Spinal cord (tissue), 10 donors: Measurements from ENCODE around the gene OR6J1. TPM values are rescaled to one million over a fixed set of nuclear protein-coding genes. Genes with fewer than 3 reads are reported as not detected.

Experiments
- DNase-seq, 6 donors: peaks; one replicate each; pipeline versions ENCODE4 v3.0.0 to v3.0.0-alpha.2; 2013 to 2015; ENCODE audit warnings: low spot score in 6 of 6, low read depth in 4 of 6
- H3K27ac ChIP-seq: one replicate; pipeline ENCODE4 v1.5.1; 2013; ENCODE audit warnings: low read depth, low read length, control low read depth
- H3K27me3 ChIP-seq: one replicate; pipeline ENCODE4 v1.6.1; 2013; ENCODE audit warnings: low read length; ENCODE audit not compliant: control insufficient read depth, insufficient read depth
- H3K36me3 ChIP-seq: one replicate; pipeline ENCODE4 v1.6.1; 2013; ENCODE audit warnings: low read length; ENCODE audit not compliant: control insufficient read depth, insufficient read depth
- H3K4me1 ChIP-seq: one replicate; pipeline ENCODE4 v1.6.1; 2013; ENCODE audit warnings: low read length; ENCODE audit not compliant: control insufficient read depth, insufficient read depth
- H3K4me3 ChIP-seq: one replicate; pipeline ENCODE4 v1.5.1; 2013; ENCODE audit warnings: low read depth, low read length, control low read depth
- H3K9me3 ChIP-seq: one replicate; pipeline ENCODE4 v1.6.1; 2013; ENCODE audit warnings: low read length; ENCODE audit not compliant: control insufficient read depth, insufficient read depth
- WGBS: methylation state at CpG from one replicate; pipeline ENCODE4 v1.1.5; 2013; ENCODE audit warnings: missing lambda C conversion rate; ENCODE audit not compliant: insufficient coverage; 5-methylcytosine and 5-hydroxymethylcytosine counted together
- polyA plus RNA-seq, 2 donors: library from polyadenylated mRNA; unstranded; fragments of 120-200 nt; gene quantifications; one replicate each; pipeline ENCODE4 v1.2.1, GENCODE V29; 2013; ENCODE audit not compliant: insufficient read length in 2 of 2
- total RNA-seq, 2 donors: library from RNA; depleted of rRNA in 1 of 2; stranded (reverse); fragments of 120-200 nt in 1 of 2; fragments of >200 nt in 1 of 2; gene quantifications; one replicate each; pipeline versions ENCODE4 v1.2.3 to v1.2.4, GENCODE V29; 2013 to 2014
- donor health status: healthy.

Gene OR6J1
- total and polyA plus RNA-seq, 4 donors = 0.06 to 0.47 (median 0.43) TPM; not detected in 1

DNA sequence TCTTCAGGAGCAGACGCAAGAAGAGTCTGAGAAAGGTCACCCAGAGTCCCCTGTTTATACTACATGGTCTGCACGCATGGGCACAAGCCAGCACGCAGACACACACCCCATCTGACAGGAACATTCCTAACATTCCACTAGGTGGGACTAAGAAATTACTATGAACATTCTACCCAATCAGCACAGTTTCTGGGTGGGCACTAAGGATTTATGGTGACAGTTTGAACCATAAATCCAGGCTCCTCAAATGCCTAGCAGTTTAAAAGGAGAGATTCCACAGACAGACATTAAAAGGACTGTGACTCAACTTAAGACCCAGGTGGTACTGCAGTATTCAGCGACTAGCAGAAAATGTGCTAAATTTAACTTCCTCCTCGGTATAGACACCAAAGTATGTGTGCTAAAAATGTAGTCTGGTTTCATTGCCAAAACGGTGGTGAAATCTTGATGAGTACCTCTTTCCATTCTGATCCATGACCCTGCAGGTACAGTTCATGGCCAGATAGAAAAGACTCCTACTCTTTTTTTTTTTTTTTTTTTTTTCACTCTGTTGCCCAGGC lies 29.8 kb downstream of the OR6J1 start:
- H3K27me3 ChIP-seq = no peaks in the 10 kb centered on the region
- H3K27ac ChIP-seq = peak overlapping the region; percentile 47
- WGBS = 32% methylated on average over 4 of the region's 6 CpGs
- no peaks in the 10 kb centered on the region for H3K9me3 ChIP-seq
- no peaks in the 10 kb centered on the region for H3K4me1 ChIP-seq
- peaks cover 28% of the 10 kb centered on the region for H3K36me3 ChIP-seq
- H3K4me3 ChIP-seq = no peak overlapping the region
- DNase-seq = peak in 3 of 6 donors; percentile 5 to 41 (median 12)

GRCh38 chr14:22613736-22614239 lies 30.4 kb downstream of the OR6J1 start:
- H3K27ac ChIP-seq = peak overlapping the region; percentile 47
- 0% methylated on average over 1 of the region's 3 CpGs for WGBS
- peaks cover 28% of the 10 kb centered on the region for H3K36me3 ChIP-seq
- H3K27me3 ChIP-seq = no peaks in the 10 kb centered on the region
- DNase-seq = no peak
- H3K9me3 ChIP-seq = no peaks in the 10 kb centered on the region
- H3K4me1 ChIP-seq = no peaks in the 10 kb centered on the region
- H3K4me3 ChIP-seq = no peak overlapping the region

DNA sequence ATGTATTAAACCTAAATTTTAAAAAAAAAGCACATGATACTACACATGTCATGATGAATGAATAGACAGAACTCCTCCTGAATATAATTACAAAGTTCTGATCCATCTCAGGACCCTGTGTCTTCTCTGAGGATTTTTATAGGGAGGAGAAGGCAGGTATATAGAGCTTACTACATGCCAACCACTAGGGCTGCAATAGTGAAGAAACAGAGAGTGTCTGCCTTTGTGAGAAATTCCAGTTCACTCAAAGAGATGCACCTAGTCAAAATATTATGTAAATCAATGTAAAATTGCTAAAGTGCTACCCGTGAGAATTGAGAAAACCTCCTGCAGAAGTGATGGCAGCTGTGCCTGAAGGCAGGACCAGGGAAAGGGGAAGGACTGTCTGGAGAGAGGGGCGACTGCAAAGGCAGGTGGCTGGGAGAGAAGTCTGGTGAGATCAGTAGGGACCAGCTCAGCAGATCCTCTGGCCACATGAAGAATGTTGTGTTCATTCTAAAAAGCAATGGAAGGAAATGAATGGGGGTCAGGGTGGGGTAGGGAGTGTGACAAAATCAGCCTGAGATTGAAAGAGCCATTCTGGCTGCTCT lies 31.0 kb downstream of the OR6J1 start:
- DNase-seq = no peak
- no peak overlapping the region for H3K4me3 ChIP-seq
- no peak overlapping the region for H3K27ac ChIP-seq
- H3K4me1 ChIP-seq = no peaks in the 10 kb centered on the region
- H3K36me3 ChIP-seq = peaks cover 28% of the 10 kb centered on the region
- 61% methylated on average over 2 of the region's 2 CpGs for WGBS
- H3K27me3 ChIP-seq = no peaks in the 10 kb centered on the region
- H3K9me3 ChIP-seq = no peaks in the 10 kb centered on the region

DNA sequence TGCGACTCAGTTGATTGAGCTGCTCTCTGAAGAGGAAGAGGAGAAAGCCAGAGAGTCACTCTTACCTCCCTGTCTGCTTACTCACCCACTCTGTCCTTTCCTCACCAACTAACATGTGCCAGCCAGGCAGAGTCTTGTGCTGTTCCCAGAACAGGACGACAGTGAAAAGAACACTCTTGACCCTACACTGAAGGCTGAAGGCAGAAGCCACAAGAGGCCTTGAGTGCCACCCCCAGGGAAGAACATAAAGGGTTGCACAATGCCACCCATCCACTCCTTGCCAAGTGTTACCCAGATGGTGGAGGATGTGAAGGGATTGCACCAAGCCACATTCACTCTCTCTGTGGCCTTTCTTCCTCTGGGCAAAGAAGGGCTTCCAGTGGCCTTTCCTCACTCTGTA lies 33.2 kb downstream of the OR6J1 start:
- DNase-seq = no peak
- 100% methylated on average over 1 of the region's 2 CpGs for WGBS
- H3K27me3 ChIP-seq = no peaks in the 10 kb centered on the region
- no peak overlapping the region for H3K4me3 ChIP-seq
- no peaks in the 10 kb centered on the region for H3K4me1 ChIP-seq
- H3K9me3 ChIP-seq = no peaks in the 10 kb centered on the region
- H3K27ac ChIP-seq = no peak overlapping the region
- H3K36me3 ChIP-seq = peaks cover 43% of the 10 kb centered on the region

DNA sequence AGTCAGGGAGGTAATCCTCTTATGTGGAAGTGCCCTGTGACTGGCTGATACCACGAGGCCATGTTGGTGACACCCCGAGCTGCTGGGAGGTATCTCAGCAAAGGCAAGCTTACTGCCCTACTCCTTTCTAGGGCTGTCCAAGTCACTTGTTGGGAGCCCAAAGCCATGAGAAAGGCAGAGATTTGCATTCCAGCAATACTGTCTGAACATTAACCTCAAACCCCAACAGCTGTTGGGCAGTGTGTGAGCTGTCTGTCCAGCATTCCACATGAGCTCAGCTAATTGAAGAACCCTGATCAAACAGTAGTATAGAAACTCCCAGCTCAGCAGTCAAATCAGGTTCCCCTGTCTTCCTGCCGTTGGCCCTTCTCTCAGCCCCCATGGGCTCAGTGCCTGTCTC lies 36.9 kb downstream of the OR6J1 start:
- 95% methylated on average over 3 of the region's 3 CpGs for WGBS
- H3K4me1 ChIP-seq = no peaks in the 10 kb centered on the region
- H3K9me3 ChIP-seq = no peaks in the 10 kb centered on the region
- H3K36me3 ChIP-seq = peaks cover 65% of the 10 kb centered on the region
- DNase-seq = no peak
- no peak overlapping the region for H3K4me3 ChIP-seq
- no peak overlapping the region for H3K27ac ChIP-seq
- no peaks in the 10 kb centered on the region for H3K27me3 ChIP-seq

GRCh38 chr14:22606380-22606779 lies 37.8 kb downstream of the OR6J1 start:
- 92% methylated on average over 3 of the region's 6 CpGs for WGBS
- no peak overlapping the region for H3K4me3 ChIP-seq
- peaks cover 66% of the 10 kb centered on the region for H3K36me3 ChIP-seq
- no peak for DNase-seq
- no peaks in the 10 kb centered on the region for H3K27me3 ChIP-seq
- H3K27ac ChIP-seq = no peak overlapping the region
- H3K4me1 ChIP-seq = no peaks in the 10 kb centered on the region
- H3K9me3 ChIP-seq = no peaks in the 10 kb centered on the region

DNA sequence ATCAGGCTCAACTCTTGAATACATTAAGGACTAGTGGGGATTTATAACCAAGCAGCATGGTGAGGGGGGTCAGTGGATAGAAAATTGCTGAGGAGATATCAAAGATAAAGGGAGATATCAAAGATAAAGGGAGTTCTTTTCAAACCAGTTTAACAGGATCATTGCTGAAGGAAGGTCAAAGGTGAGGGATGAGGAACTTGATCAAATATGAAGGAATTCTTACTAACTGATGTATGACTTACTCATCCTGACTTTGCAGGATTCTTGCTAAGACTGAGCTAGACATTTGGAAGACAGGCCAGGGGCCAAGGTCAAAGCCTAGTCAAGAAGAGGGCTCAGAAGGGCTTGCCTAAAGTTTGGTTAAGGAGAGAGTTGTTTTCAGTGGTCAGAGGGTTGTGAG lies 41.3 kb downstream of the OR6J1 start:
- peaks cover 48% of the 10 kb centered on the region for H3K36me3 ChIP-seq
- no peaks in the 10 kb centered on the region for H3K27me3 ChIP-seq
- H3K9me3 ChIP-seq = no peaks in the 10 kb centered on the region

GRCh38 chr14:22601996-22602395 lies 42.2 kb downstream of the OR6J1 start:
- H3K4me3 ChIP-seq = no peak overlapping the region
- no peak overlapping the region for H3K27ac ChIP-seq
- H3K4me1 ChIP-seq = peaks cover 3% of the 10 kb centered on the region
- H3K36me3 ChIP-seq = peaks cover 41% of the 10 kb centered on the region
- H3K9me3 ChIP-seq = no peaks in the 10 kb centered on the region
- WGBS = 92% methylated on average over 5 of the region's 5 CpGs
- no peaks in the 10 kb centered on the region for H3K27me3 ChIP-seq
- DNase-seq = no peak

More for the DNA sequence above, 41.3 kb downstream of the OR6J1 start:
- DNase-seq = no peak
- peaks cover 3% of the 10 kb centered on the region for H3K4me1 ChIP-seq
- H3K4me3 ChIP-seq = no peak overlapping the region
- H3K27ac ChIP-seq = no peak overlapping the region

DNA sequence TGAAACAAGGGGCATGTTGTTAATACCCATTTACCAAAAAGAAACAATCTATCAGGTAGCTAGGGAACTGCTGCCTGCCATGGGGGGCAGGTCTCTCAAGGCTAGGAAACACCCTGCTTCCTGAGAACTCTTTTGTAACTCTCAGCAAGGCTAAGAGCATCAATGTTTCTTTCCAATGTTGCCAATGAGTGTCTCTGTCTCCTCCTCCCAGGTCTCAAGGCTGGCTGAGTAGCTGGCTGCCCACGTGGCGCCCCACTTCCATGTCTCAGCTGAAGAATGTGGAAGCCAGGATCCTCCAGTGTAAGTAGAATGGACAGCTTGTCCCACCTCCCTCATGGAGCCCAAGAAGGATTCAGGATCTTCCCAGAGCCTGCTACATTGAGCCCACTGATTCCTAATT lies 42.7 kb downstream of the OR6J1 start:
- no peak for DNase-seq

DNA sequence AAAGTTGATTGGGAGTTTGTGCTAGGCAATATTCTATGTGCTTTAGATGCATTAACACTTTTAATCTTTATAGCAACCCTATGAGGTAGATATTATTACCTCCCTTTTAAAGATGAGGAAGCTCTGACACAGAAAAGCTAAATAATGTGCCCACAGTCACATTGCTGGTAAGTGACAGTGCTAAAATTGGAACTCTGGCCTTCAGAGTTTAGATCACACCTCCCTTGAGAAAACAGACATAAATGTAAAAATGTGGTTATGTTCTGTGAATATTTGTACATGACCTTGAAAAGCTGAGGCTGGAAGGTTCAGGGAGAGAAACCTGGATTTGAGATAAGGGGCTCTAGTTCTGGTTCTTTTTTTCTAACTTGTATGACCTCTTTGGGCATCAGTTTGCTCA lies 44.1 kb downstream of the OR6J1 start:
- no peak overlapping the region for H3K4me3 ChIP-seq
- peaks cover 3% of the 10 kb centered on the region for H3K4me1 ChIP-seq
- H3K36me3 ChIP-seq = peaks cover 30% of the 10 kb centered on the region
- H3K27ac ChIP-seq = no peak overlapping the region
- no peak for DNase-seq
- H3K27me3 ChIP-seq = peaks cover 2% of the 10 kb centered on the region
- no peaks in the 10 kb centered on the region for H3K9me3 ChIP-seq

More for the DNA sequence above, 42.7 kb downstream of the OR6J1 start:
- no peak overlapping the region for H3K4me3 ChIP-seq
- H3K27me3 ChIP-seq = no peaks in the 10 kb centered on the region
- peaks cover 39% of the 10 kb centered on the region for H3K36me3 ChIP-seq
- no peak overlapping the region for H3K27ac ChIP-seq
- no CpG with 5 or more reads among the region's 2 CpGs for WGBS
- no peaks in the 10 kb centered on the region for H3K9me3 ChIP-seq
- H3K4me1 ChIP-seq = peaks cover 3% of the 10 kb centered on the region
